Esophagus (tissue), 2 donors: ENCODE results near the gene RNF187. TPM values are rescaled to one million over a fixed set of nuclear protein-coding genes. Genes with fewer than 3 reads are reported as not detected.

Experiments
- H3K27ac ChIP-seq, 2 donors: one replicate each; pipeline ENCODE4 v1.5.1; 2013; ENCODE audit warnings: low read depth in 2 of 2, mild to moderate bottlenecking in 2 of 2, inconsistent platforms in 1 of 2, low read length in 1 of 2, moderate library complexity in 1 of 2
- H3K27me3 ChIP-seq, 2 donors: one replicate each; pipeline ENCODE4 v1.6.1; 2013; ENCODE audit warnings: low read length in 2 of 2, control low read depth in 1 of 2, mild to moderate bottlenecking in 1 of 2; ENCODE audit not compliant: insufficient read depth in 2 of 2, control insufficient read depth in 1 of 2
- H3K36me3 ChIP-seq, 2 donors: one replicate each; pipeline ENCODE4 v1.6.1; 2013; ENCODE audit warnings: low read length in 1 of 2; ENCODE audit not compliant: control insufficient read depth in 2 of 2, insufficient read depth in 2 of 2
- H3K4me1 ChIP-seq, 2 donors: one replicate each; pipeline ENCODE4 v1.6.1; 2013; ENCODE audit warnings: low read length in 1 of 2; ENCODE audit not compliant: control insufficient read depth in 2 of 2, insufficient read depth in 2 of 2
- H3K4me3 ChIP-seq, 2 donors: one replicate each; pipeline ENCODE4 v1.5.1; 2013; ENCODE audit warnings: low read length in 2 of 2, mild to moderate bottlenecking in 2 of 2, low read depth in 1 of 2, moderate library complexity in 1 of 2
- H3K9me3 ChIP-seq, 2 donors: one replicate each; pipeline ENCODE4 v1.6.1; 2013; ENCODE audit warnings: mild to moderate bottlenecking in 2 of 2, low read depth in 1 of 2, low read length in 1 of 2, moderate library complexity in 1 of 2; ENCODE audit not compliant: control insufficient read depth in 2 of 2, insufficient read depth in 1 of 2
- WGBS, 2 donors: extraction: QIAGEN DNeasy Blood & Tissue Kit; methylation state at CpG; one replicate each; pipeline ENCODE4 v1.1.7; 2013; 5-methylcytosine and 5-hydroxymethylcytosine counted together
- polyA plus RNA-seq, 2 donors: library from polyadenylated mRNA; stranded (reverse); fragments of 200-250 nt; gene quantifications; one replicate each; pipeline ENCODE4 v1.2.3, GENCODE V29; 2013
- donor health status: healthy with polysubstance abuse.
- donor health status: Bipolar disorder and iron deficiency.

The RNF187 gene
- polyA plus RNA-seq, 2 donors = 38.0 to 47.6 TPM

- Histone ChIP-seq H3K36me3 (no peaks in the 10 kb centered on the region), H3K27me3 (peaks cover 0 to 6% of the 10 kb centered on the region in 2 donors), H3K9me3 (peaks cover 2 to 4% of the 10 kb centered on the region in 2 donors), H3K4me1 (peaks cover 0 to 5% of the 10 kb centered on the region in 2 donors), H3K27ac (no peak overlapping the region), H3K4me3 (no peak overlapping the region)
- WGBS, 2 donors = 87% methylated on average over 11 of the region's 11 CpGs
Measured at GRCh38 chr1:228450200-228450599, 37.0 kb upstream of the RNF187 start.

- 84 to 85% methylated on average over 10 of the region's 10 CpGs for WGBS, 2 donors
- Histone ChIP-seq H3K4me1 (no peaks in the 10 kb centered on the region), H3K9me3 (peaks cover 0 to 3% of the 10 kb centered on the region in 2 donors), H3K36me3 (no peaks in the 10 kb centered on the region), H3K27me3 (no peaks in the 10 kb centered on the region), H3K27ac (no peak overlapping the region), H3K4me3 (no peak overlapping the region)
Measured at GRCh38 chr1:228452194-228453021, 34.8 kb upstream of the RNF187 start.

- Histone ChIP-seq H3K36me3 (no peaks in the 10 kb centered on the region), H3K27me3 (no peaks in the 10 kb centered on the region), H3K4me1 (no peaks in the 10 kb centered on the region), H3K9me3 (peaks cover 0 to 3% of the 10 kb centered on the region in 2 donors), H3K4me3 (no peak overlapping the region), H3K27ac (no peak overlapping the region)
- 81 to 88% methylated on average over 10 of the region's 10 CpGs for WGBS, 2 donors
Measured at GRCh38 chr1:228453022-228453560, 34.1 kb upstream of the RNF187 start.

GRCh38 chr1:228453614-228454013 is 33.6 kb upstream of the RNF187 start:
- Histone ChIP-seq H3K4me3 (no peak overlapping the region), H3K4me1 (peaks cover 0 to 3% of the 10 kb centered on the region in 2 donors), H3K36me3 (no peaks in the 10 kb centered on the region), H3K27ac (no peak overlapping the region), H3K27me3 (no peaks in the 10 kb centered on the region), H3K9me3 (peaks cover 0 to 3% of the 10 kb centered on the region in 2 donors)
- WGBS, 2 donors = 96 to 98% methylated on average over 3 of the region's 3 CpGs

GRCh38 chr1:228454238-228454637 is 32.9 kb upstream of the RNF187 start:
- 77 to 82% methylated on average over 1 of the region's 1 CpG for WGBS, 2 donors
- Histone ChIP-seq H3K4me1 (peaks cover 0 to 3% of the 10 kb centered on the region in 2 donors), H3K27me3 (no peaks in the 10 kb centered on the region)

GRCh38 chr1:228455715-228456114 is 31.5 kb upstream of the RNF187 start:
- Histone ChIP-seq H3K9me3 (no peaks in the 10 kb centered on the region), H3K36me3 (no peaks in the 10 kb centered on the region), H3K27ac (no peak overlapping the region), H3K4me3 (no peak overlapping the region), H3K4me1 (peaks cover 0 to 3% of the 10 kb centered on the region in 2 donors), H3K27me3 (no peaks in the 10 kb centered on the region)
- WGBS, 2 donors = 44 to 47% methylated on average over 1 of the region's 1 CpG

More at GRCh38 chr1:228454238-228454637, 32.9 kb upstream of the RNF187 start:
- Histone ChIP-seq H3K36me3 (no peaks in the 10 kb centered on the region), H3K9me3 (peaks cover 0 to 3% of the 10 kb centered on the region in 2 donors), H3K4me3 (no peak overlapping the region), H3K27ac (no peak overlapping the region)

- Histone ChIP-seq H3K4me1 (peaks cover 0 to 3% of the 10 kb centered on the region in 2 donors), H3K27me3 (no peaks in the 10 kb centered on the region), H3K27ac (no peak overlapping the region), H3K9me3 (no peaks in the 10 kb centered on the region), H3K4me3 (peak overlapping the region in 1 of 2 donors; percentile 52), H3K36me3 (no peaks in the 10 kb centered on the region)
- WGBS, 2 donors = 72 to 74% methylated on average over 6 of the region's 6 CpGs
Measured at GRCh38 chr1:228456252-228457016, 30.7 kb upstream of the RNF187 start.

GRCh38 chr1:228457017-228457395 is 30.2 kb upstream of the RNF187 start:
- WGBS, 2 donors = 14 to 15% methylated on average over 13 of the region's 13 CpGs
- Histone ChIP-seq H3K27ac (peak overlapping the region; percentile 86 to 91), H3K4me1 (peaks cover 0 to 3% of the 10 kb centered on the region in 2 donors), H3K4me3 (peak overlapping the region; percentile 52 to 59), H3K36me3 (no peaks in the 10 kb centered on the region), H3K27me3 (no peaks in the 10 kb centered on the region), H3K9me3 (no peaks in the 10 kb centered on the region)

- no peaks in the 10 kb centered on the region for H3K27me3 ChIP-seq
- H3K4me1 ChIP-seq = peaks cover 0 to 3% of the 10 kb centered on the region in 2 donors
- H3K36me3 ChIP-seq = no peaks in the 10 kb centered on the region
- peak overlapping the region; percentile 90 to 95 for H3K27ac ChIP-seq
- no peaks in the 10 kb centered on the region for H3K9me3 ChIP-seq
- peak overlapping the region; percentile 52 to 59 for H3K4me3 ChIP-seq
- 1% methylated on average over 74 of the region's 74 CpGs for WGBS, 2 donors
Measured at GRCh38 chr1:228457396-228458176, 29.6 kb upstream of the RNF187 start.
